ENCODE measurements around the gene TMC5.

DNA sequence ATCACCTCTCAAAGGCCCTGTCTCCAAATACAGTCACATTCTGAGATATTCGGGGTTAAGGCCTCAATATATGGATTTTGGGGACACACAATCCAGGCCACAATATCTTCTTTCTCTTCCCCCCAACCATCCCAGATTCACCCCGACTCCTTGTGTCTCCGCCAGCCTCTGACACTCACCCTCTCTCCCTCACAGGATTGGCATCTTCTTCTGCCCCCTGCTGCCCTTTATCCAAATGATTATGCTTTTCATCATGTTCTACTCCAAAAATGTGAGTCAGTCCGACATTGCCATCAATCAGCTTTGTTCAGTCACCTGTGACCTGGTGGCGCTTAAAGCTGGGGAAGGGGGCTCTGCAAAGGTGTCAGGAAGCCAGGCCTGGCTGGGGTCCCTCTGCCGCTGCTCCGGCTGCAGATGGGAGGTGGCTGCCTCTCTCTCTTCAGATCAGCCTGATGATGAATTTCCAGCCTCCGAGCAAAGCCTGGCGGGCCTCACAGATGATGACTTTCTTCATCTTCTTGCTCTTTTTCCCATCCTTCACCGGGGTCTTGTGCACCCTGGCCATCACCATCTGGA, 69.2 kb downstream of the TMC5 start:
- TF ChIP-seq, protein P1, sequence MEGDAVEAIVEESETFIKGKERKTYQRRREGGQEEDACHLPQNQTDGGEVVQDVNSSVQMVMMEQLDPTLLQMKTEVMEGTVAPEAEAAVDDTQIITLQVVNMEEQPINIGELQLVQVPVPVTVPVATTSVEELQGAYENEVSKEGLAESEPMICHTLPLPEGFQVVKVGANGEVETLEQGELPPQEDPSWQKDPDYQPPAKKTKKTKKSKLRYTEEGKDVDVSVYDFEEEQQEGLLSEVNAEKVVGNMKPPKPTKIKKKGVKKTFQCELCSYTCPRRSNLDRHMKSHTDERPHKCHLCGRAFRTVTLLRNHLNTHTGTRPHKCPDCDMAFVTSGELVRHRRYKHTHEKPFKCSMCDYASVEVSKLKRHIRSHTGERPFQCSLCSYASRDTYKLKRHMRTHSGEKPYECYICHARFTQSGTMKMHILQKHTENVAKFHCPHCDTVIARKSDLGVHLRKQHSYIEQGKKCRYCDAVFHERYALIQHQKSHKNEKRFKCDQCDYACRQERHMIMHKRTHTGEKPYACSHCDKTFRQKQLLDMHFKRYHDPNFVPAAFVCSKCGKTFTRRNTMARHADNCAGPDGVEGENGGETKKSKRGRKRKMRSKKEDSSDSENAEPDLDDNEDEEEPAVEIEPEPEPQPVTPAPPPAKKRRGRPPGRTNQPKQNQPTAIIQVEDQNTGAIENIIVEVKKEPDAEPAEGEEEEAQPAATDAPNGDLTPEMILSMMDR (IDR thresholded peaks at IDR 0.05; ENCODE audit: low read depth, low read length, missing input control): no peak
- TF ChIP-seq, protein P2, sequence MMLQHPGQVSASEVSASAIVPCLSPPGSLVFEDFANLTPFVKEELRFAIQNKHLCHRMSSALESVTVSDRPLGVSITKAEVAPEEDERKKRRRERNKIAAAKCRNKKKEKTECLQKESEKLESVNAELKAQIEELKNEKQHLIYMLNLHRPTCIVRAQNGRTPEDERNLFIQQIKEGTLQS (IDR thresholded peaks at IDR 0.05): no peak
- TF ChIP-seq JUND (IDR thresholded peaks at IDR 0.05) (no peak), RAD21 (IDR thresholded peaks at IDR 0.05) (peak in 1 of 2 donors; percentile 34), GABPA (IDR thresholded peaks at IDR 0.05 in 1 of 2, conservative IDR thresholded peaks at IDR 0.05 in 1 of 2) (no peak), YY1 (IDR thresholded peaks at IDR 0.05) (no peak), EGR1 (IDR thresholded peaks at IDR 0.05; ENCODE audit: low read depth in 2 of 2) (no peak), SP1 (IDR thresholded peaks at IDR 0.05) (no peak), TAF1 (conservative IDR thresholded peaks at IDR 0.05) (no peak), NR2F2 (IDR thresholded peaks at IDR 0.05) (no peak)
- TF ChIP-seq, protein P3, sequence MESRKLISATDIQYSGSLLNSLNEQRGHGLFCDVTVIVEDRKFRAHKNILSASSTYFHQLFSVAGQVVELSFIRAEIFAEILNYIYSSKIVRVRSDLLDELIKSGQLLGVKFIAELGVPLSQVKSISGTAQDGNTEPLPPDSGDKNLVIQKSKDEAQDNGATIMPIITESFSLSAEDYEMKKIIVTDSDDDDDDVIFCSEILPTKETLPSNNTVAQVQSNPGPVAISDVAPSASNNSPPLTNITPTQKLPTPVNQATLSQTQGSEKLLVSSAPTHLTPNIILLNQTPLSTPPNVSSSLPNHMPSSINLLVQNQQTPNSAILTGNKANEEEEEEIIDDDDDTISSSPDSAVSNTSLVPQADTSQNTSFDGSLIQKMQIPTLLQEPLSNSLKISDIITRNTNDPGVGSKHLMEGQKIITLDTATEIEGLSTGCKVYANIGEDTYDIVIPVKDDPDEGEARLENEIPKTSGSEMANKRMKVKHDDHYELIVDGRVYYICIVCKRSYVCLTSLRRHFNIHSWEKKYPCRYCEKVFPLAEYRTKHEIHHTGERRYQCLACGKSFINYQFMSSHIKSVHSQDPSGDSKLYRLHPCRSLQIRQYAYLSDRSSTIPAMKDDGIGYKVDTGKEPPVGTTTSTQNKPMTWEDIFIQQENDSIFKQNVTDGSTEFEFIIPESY (IDR thresholded peaks at IDR 0.05): no peak
- TF ChIP-seq, protein P4, sequence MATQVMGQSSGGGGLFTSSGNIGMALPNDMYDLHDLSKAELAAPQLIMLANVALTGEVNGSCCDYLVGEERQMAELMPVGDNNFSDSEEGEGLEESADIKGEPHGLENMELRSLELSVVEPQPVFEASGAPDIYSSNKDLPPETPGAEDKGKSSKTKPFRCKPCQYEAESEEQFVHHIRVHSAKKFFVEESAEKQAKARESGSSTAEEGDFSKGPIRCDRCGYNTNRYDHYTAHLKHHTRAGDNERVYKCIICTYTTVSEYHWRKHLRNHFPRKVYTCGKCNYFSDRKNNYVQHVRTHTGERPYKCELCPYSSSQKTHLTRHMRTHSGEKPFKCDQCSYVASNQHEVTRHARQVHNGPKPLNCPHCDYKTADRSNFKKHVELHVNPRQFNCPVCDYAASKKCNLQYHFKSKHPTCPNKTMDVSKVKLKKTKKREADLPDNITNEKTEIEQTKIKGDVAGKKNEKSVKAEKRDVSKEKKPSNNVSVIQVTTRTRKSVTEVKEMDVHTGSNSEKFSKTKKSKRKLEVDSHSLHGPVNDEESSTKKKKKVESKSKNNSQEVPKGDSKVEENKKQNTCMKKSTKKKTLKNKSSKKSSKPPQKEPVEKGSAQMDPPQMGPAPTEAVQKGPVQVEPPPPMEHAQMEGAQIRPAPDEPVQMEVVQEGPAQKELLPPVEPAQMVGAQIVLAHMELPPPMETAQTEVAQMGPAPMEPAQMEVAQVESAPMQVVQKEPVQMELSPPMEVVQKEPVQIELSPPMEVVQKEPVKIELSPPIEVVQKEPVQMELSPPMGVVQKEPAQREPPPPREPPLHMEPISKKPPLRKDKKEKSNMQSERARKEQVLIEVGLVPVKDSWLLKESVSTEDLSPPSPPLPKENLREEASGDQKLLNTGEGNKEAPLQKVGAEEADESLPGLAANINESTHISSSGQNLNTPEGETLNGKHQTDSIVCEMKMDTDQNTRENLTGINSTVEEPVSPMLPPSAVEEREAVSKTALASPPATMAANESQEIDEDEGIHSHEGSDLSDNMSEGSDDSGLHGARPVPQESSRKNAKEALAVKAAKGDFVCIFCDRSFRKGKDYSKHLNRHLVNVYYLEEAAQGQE (IDR thresholded peaks at IDR 0.05): no peak

Data from liver (tissue), 3 donors.